ENCODE results near the gene ARPC2.

DNA sequence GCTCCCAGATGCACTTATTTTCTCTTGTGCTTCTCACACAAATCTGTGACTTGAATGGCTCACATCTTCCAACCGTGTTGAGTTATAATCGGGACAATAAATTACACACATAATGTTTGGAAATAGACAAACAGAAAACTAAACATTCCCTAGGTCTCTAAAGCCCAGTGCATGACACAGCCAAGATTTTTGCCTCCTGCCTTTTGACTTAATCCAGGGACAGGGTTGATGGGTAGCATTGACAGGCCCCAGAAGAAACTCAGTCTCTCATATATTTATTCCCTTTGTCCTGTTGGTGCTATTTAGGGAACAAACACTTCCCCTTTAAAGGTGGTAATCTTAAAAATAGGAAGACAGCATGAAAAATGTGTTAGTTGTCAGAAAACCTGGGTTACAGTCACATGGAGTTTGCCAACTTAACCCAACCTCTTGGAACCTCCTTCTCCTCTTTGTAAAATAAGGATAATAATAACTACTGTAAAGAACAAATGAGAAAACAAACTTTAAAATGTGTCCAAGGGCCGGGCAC is 24.0 kb upstream of the ARPC2 start:
- TF ChIP-seq CTCF (IDR thresholded peaks at IDR 0.05; ENCODE audit: poor library complexity, severe bottlenecking) (no peak), EP300 (conservative IDR thresholded peaks at IDR 0.05; ENCODE audit: poor library complexity, severe bottlenecking) (no peak), TAF1 (IDR thresholded peaks at IDR 0.05; ENCODE audit: low read depth) (no peak), POLR2AphosphoS5 (IDR thresholded peaks at IDR 0.05) (no peak), EZH2 (IDR thresholded peaks at IDR 0.05; ENCODE audit: borderline replicate concordance, insufficient read depth, low read length, poor library complexity, severe bottlenecking) (no peak), SMC3 (conservative IDR thresholded peaks at IDR 0.05; ENCODE audit: poor library complexity) (no peak)
